ENCODE data around the gene XPO6.

DNA sequence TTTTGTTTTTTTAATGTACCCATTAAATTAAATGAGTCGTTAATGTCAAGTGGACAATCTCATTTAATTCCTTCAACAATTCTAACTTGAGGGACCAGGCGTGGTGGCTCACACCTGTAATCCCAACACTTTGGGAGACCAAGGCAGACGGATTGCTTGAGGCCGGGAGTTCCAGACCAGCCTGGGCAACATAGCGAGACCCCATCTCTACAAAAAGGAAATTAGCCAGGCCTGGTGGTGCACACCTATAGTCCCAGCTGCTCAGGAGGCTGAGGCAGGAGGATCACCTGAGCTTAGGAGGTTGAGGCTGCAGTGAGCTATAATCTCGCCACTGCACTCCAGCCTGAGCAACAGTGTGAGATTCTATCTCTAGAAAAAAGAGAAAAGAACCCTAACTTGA is 127.6 kb downstream of the XPO6 start:
- TF ChIP-seq ZNF544 (tag by site-specific recombination; IDR thresholded peaks at IDR 0.05) (no peak), REPIN1 (tag by site-specific recombination; IDR thresholded peaks at IDR 0.05; ENCODE audit: low read depth) (no peak), KLF9 (tag by site-specific recombination; IDR thresholded peaks at IDR 0.05; ENCODE audit: low read depth) (no peak), ZSCAN16 (tag by site-specific recombination; IDR thresholded peaks at IDR 0.05) (no peak), PRDM1 (tag by site-specific recombination; IDR thresholded peaks at IDR 0.05) (no peak)
- TF ChIP-seq, protein P1, sequence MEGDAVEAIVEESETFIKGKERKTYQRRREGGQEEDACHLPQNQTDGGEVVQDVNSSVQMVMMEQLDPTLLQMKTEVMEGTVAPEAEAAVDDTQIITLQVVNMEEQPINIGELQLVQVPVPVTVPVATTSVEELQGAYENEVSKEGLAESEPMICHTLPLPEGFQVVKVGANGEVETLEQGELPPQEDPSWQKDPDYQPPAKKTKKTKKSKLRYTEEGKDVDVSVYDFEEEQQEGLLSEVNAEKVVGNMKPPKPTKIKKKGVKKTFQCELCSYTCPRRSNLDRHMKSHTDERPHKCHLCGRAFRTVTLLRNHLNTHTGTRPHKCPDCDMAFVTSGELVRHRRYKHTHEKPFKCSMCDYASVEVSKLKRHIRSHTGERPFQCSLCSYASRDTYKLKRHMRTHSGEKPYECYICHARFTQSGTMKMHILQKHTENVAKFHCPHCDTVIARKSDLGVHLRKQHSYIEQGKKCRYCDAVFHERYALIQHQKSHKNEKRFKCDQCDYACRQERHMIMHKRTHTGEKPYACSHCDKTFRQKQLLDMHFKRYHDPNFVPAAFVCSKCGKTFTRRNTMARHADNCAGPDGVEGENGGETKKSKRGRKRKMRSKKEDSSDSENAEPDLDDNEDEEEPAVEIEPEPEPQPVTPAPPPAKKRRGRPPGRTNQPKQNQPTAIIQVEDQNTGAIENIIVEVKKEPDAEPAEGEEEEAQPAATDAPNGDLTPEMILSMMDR (tag by site-specific recombination; IDR thresholded peaks at IDR 0.05) = no peak
- TF ChIP-seq, protein P2, sequence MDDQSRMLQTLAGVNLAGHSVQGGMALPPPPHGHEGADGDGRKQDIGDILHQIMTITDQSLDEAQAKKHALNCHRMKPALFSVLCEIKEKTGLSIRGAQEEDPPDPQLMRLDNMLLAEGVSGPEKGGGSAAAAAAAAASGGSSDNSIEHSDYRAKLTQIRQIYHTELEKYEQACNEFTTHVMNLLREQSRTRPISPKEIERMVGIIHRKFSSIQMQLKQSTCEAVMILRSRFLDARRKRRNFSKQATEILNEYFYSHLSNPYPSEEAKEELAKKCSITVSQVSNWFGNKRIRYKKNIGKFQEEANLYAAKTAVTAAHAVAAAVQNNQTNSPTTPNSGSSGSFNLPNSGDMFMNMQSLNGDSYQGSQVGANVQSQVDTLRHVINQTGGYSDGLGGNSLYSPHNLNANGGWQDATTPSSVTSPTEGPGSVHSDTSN (CRISPR knock-in tag; IDR thresholded peaks at IDR 0.05) = no peak

All from HEK293 (cell line).